GM12878 (cell line): ENCODE measurements around the gene CTNNA3. TPM values are rescaled to one million over a fixed set of nuclear protein-coding genes. Genes with fewer than 3 reads are reported as not detected.

Experiments
- ATAC-seq: fragments of 200-7000 bp; cut with Tn5 transposase; 3 replicates; pipeline ENCODE4 v1.9.1; 2020; ENCODE audit warnings: mild to moderate bottlenecking, moderate library complexity
- BruUV-seq: library from RNA; stranded (reverse); fragments of 400-500 nt; replicated peaks from 2 replicates; lab custom pipeline; 2021; lab: Mats Ljungman, UMichigan
- CTCF ChIA-PET: fragments of 300-600 bp; sonication (Branson Sonifier 250); formaldehyde crosslinking; extraction: SDS; loops from one replicate; lab custom pipeline; 2021; ENCODE audit warnings: inconsistent platforms; lab: Yijun Ruan, JAX
- POLR2A ChIA-PET: fragments of 350-600 bp; formaldehyde crosslinking; extraction: SDS; loops from one replicate; lab custom pipeline; 2021; ENCODE audit warnings: inconsistent platforms; lab: Charles Lee
- RAD21 ChIA-PET: fragments of 300-600 bp; sonication (Branson Sonifier 250); formaldehyde crosslinking; loops from one replicate; lab custom pipeline; 2023; ENCODE audit warnings: antibody characterized with exemption; ENCODE audit not compliant: unreplicated experiment; lab: Charles Lee
- SMC1A ChIA-PET: fragments of 300-600 bp; sonication (Branson Sonifier 250); formaldehyde crosslinking; loops from one replicate; lab custom pipeline; 2023; ENCODE audit not compliant: unreplicated experiment, uncharacterized antibody; lab: Charles Lee
- DNase-seq: peaks from one replicate; pipeline ENCODE4 v3.0.0-alpha.2; 2011; ENCODE audit warnings: low read depth, low spot score
- FAIRE-seq: peaks from 3 replicates; lab custom pipeline; 2011; peaks lifted over from hg19 to GRCh38; lab: Jason Lieb, UNC
- H2AFZ ChIP-seq: 2 replicates; pipeline ENCODE4 v1.6.0; 2011; ENCODE audit warnings: low read depth, low read length, control low read depth; ENCODE audit not compliant: control insufficient read depth
- H3K27ac ChIP-seq: 2 replicates; pipeline ENCODE4 v1.5.1; 2011; ENCODE audit warnings: control low read depth; ENCODE audit not compliant: control insufficient read depth, insufficient read depth
- H3K27me3 ChIP-seq, 2 experiments: replicated peaks in 1 of 2; 2 replicates each; pipeline versions ENCODE4 v1.6.0 to v1.6.1; 2011; ENCODE audit warnings: low read length in 1 of 2; ENCODE audit not compliant: control insufficient read depth in 2 of 2, insufficient read depth in 2 of 2
- H3K36me3 ChIP-seq, 2 experiments: 2 replicates each; pipeline ENCODE4 v1.5.1; 2011; ENCODE audit warnings: low read length in 1 of 2; ENCODE audit not compliant: control insufficient read depth in 2 of 2, insufficient read depth in 2 of 2
- H3K4me1 ChIP-seq: 2 replicates; pipeline ENCODE4 v1.6.1; 2011; ENCODE audit warnings: mild to moderate bottlenecking, low read length, moderate library complexity, mixed read lengths; ENCODE audit not compliant: control insufficient read depth, insufficient read depth
- H3K4me2 ChIP-seq: 2 replicates; pipeline ENCODE4 v1.6.0; 2011; ENCODE audit warnings: control low read depth; ENCODE audit not compliant: control insufficient read depth, insufficient read depth
- H3K4me3 ChIP-seq: fragments of 200-600 bp; sonication (generic); 2 replicates; pipeline ENCODE4 v1.5.1; 2016
- H3K79me2 ChIP-seq: 2 replicates; pipeline ENCODE4 v1.6.0; 2011; ENCODE audit warnings: low read length; ENCODE audit not compliant: control insufficient read depth, insufficient read depth
- H3K9ac ChIP-seq: 2 replicates; pipeline ENCODE4 v1.8.0; 2011; ENCODE audit warnings: low read length, control low read depth, mixed read lengths; ENCODE audit not compliant: control insufficient read depth, insufficient read depth
- H3K9me3 ChIP-seq: replicated peaks from 3 replicates; pipeline ENCODE4 v1.5.1; 2011; ENCODE audit warnings: mild to moderate bottlenecking, low read length; ENCODE audit not compliant: control insufficient read depth, insufficient read depth
- H4K20me1 ChIP-seq: 2 replicates; pipeline ENCODE4 v1.6.0; 2011; ENCODE audit not compliant: control insufficient read depth, insufficient read depth
- GATAD2B ChIP-seq: fragments of 450-650 bp; conservative IDR thresholded peaks from 2 replicates; pipeline ENCODE4 v1.6.1; 2017; ENCODE audit warnings: low read depth, mild to moderate bottlenecking, moderate library complexity
- KDM1A ChIP-seq: fragments of 200-600 bp; sonication (generic); IDR thresholded peaks from 2 replicates; pipeline ENCODE4 v1.6.1; 2016; ENCODE audit warnings: borderline replicate concordance
- SMAD1 ChIP-seq: fragments of 450-650 bp; IDR thresholded peaks from 2 replicates; pipeline ENCODE4 v1.6.1; 2018; ENCODE audit warnings: mild to moderate bottlenecking, low read depth; ENCODE audit not compliant: partially characterized antibody
- WGBS: methylation state at CpG from one replicate; pipeline ENCODE4 v1.1.6; 2016; ENCODE audit warnings: low lambda C conversion rate; ENCODE audit not compliant: insufficient replicate concordance, insufficient coverage; ENCODE audit errors: missing lambda C conversion rate; 5-methylcytosine and 5-hydroxymethylcytosine counted together
- in situ Hi-C: fragments of 300-500 bp; cut with MboI; formaldehyde crosslinking; loops from 9 replicates; pipeline ENCODE4 v1.14.3; 2018; ENCODE audit warnings: mixed read lengths
- intact Hi-C: fragments of 100-400 bp; cut with micrococcal nuclease; formaldehyde crosslinking; loops from one replicate; pipeline ENCODE4 v1.14.2; 2022; ENCODE audit not compliant: unreplicated experiment
- polyA plus RNA-seq, 11 experiments: library from polyadenylated mRNA; depleted of rRNA in 4 of 11; unstranded in 6 of 11; stranded (reverse) in 5 of 11; fragments of >200 nt; fragmentation: Nextera tagmentation in 4 of 11; fragmentation: Illumina TruSeq in 1 of 11; extraction: Ambion mirVana in 4 of 11; extraction: Trizol in 1 of 11; gene quantifications; 1 replicate in 1 of 11; 2 replicates in 10 of 11; pipeline versions ENCODE4 v1.2.1 to v1.2.3, GENCODE V29; 2011 to 2016; ENCODE audit warnings: inconsistent platforms in 2 of 11, missing spikeins in 2 of 11, low read depth in 1 of 11
- total RNA-seq, 4 experiments: library from RNA; depleted of rRNA in 3 of 4; stranded (reverse); fragments of >200 nt in 3 of 4; fragmentation: Illumina TruSeq in 1 of 4; extraction: Trizol in 1 of 4; gene quantifications; 2 replicates each; pipeline versions ENCODE4 v1.2.1 to v1.2.3, GENCODE V29; 2013 to 2021
- TF ChIP-seq, protein P1 (sequence below): IDR thresholded peaks from 2 replicates; pipeline ENCODE4 v1.6.1; 2012; ENCODE audit warnings: improper control_type of control experiment, low read depth, low read length; ENCODE audit not compliant: insufficient replicate concordance

Gene CTNNA3
- total and polyA plus RNA-seq, 10 of the 15 experiments (the other 5 are each of a cell fraction or from before 2014, with no cell fraction given), result under 0.01 to 4.5 (median 0.22) TPM; not detected in 2

DNA sequence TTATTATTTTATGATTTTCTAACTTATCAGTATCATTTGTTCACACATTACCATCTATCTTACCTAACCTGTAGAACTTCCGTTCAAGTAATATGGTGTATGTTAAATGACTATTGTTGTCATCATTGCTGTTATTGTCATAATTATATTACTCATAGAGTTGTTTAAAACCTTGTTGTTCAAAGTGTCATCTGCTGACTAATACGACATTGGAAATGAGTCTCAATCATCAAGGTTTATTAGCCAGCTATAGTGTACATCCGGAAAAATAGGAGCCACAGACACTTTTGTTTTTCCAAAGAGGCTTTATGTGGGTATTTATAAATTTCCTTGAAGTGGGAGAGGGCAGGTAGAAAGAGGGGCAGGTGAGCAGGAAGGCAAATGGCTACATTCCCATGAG, 1157.1 kb downstream of the CTNNA3 start:
- RAD21 ChIA-PET, result no interaction called here
- no peak for FAIRE-seq
- no peaks in the 10 kb centered on the region for H3K27me3 ChIP-seq

More for the DNA sequence above, 1157.1 kb downstream of the CTNNA3 start:
- no peak overlapping the region for H3K27ac ChIP-seq
- BruUV-seq, result no TSS peak
- TF ChIP-seq, protein P1, sequence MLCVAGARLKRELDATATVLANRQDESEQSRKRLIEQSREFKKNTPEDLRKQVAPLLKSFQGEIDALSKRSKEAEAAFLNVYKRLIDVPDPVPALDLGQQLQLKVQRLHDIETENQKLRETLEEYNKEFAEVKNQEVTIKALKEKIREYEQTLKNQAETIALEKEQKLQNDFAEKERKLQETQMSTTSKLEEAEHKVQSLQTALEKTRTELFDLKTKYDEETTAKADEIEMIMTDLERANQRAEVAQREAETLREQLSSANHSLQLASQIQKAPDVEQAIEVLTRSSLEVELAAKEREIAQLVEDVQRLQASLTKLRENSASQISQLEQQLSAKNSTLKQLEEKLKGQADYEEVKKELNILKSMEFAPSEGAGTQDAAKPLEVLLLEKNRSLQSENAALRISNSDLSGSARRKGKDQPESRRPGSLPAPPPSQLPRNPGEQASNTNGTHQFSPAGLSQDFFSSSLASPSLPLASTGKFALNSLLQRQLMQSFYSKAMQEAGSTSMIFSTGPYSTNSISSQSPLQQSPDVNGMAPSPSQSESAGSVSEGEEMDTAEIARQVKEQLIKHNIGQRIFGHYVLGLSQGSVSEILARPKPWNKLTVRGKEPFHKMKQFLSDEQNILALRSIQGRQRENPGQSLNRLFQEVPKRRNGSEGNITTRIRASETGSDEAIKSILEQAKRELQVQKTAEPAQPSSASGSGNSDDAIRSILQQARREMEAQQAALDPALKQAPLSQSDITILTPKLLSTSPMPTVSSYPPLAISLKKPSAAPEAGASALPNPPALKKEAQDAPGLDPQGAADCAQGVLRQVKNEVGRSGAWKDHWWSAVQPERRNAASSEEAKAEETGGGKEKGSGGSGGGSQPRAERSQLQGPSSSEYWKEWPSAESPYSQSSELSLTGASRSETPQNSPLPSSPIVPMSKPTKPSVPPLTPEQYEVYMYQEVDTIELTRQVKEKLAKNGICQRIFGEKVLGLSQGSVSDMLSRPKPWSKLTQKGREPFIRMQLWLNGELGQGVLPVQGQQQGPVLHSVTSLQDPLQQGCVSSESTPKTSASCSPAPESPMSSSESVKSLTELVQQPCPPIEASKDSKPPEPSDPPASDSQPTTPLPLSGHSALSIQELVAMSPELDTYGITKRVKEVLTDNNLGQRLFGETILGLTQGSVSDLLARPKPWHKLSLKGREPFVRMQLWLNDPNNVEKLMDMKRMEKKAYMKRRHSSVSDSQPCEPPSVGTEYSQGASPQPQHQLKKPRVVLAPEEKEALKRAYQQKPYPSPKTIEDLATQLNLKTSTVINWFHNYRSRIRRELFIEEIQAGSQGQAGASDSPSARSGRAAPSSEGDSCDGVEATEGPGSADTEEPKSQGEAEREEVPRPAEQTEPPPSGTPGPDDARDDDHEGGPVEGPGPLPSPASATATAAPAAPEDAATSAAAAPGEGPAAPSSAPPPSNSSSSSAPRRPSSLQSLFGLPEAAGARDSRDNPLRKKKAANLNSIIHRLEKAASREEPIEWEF, result no peak
- TF ChIP-seq GATAD2B (no peak), KDM1A (no peak), SMAD1 (no peak)
- TF ChIP-seq, all 136 proteins: peak for 0
- in situ Hi-C loops (no loop called here), intact Hi-C loops (no loop called here)
- Histone ChIP-seq H3K4me3 (no peak overlapping the region), H2AFZ (no peak overlapping the region), H3K36me3 (no peaks in the 10 kb centered on the region), H3K4me2 (no peak overlapping the region), H4K20me1 (no peaks in the 10 kb centered on the region), H3K9me3 (no peaks in the 10 kb centered on the region), H3K9ac (no peak overlapping the region), H3K79me2 (no peaks in the 10 kb centered on the region), H3K4me1 (no peaks in the 10 kb centered on the region)
- POLR2A ChIA-PET, result no interaction called here
- CTCF ChIA-PET, result no interaction called here
- SMC1A ChIA-PET, result no interaction called here
- WGBS, result 1% methylated on average over 3 of the region's 3 CpGs
- DNase-seq (no peak), ATAC-seq (no peak)
